Epidermal melanocyte (primary cell): ENCODE results near the gene BOK.
"Not testable (repeated sequence)": the region's sequence is repeated elsewhere in the genome, so short reads cannot be mapped to it uniquely, and the experiment has no call there.

Source experiments
- DNase-seq: peaks from one replicate; pipeline ENCODE4 v3.0.0; 2011; ENCODE audit warnings: low spot score; ENCODE audit not compliant: insufficient read length

Gene BOK

DNA sequence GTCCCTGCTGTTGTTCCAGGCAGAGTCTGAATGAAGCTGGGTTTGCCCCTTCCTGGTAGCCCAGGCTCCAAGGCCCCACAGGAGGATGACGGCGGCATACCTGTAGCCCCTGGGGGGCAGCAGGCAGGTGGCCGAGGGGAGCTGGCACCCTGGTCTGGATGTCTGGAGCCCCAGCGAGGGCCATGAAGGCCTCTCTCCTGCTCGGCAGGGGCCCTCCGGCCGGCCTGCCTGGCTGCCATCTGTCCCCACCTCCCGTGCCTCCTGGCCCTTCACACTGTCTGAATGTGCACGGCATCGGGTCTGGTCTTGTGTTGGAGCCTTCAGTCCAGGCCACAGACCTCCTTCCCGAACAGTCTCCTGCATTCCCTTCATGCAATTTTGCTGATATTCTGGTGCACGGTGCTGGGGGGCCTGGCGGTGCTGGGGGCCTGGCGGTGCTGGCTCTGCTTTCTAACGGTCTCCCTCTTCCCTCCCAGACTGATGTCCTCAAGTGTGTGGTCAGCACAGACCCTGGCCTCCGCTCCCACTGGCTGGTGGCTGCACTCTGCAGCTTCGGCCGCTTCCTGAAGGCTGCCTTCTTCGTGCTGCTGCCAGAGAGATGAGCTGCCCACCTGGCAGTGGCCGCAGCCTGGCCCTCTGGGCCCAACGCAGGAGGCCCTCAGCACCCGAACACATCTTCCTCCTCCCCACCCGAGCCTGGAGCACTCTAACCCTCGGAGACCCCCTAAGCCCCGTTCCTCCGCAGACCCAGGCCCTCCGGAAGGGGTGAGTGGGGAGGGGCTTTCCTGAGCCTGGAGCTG lies 13.5 kb downstream of the BOK start:
- DNase-seq, result no peak

DNA sequence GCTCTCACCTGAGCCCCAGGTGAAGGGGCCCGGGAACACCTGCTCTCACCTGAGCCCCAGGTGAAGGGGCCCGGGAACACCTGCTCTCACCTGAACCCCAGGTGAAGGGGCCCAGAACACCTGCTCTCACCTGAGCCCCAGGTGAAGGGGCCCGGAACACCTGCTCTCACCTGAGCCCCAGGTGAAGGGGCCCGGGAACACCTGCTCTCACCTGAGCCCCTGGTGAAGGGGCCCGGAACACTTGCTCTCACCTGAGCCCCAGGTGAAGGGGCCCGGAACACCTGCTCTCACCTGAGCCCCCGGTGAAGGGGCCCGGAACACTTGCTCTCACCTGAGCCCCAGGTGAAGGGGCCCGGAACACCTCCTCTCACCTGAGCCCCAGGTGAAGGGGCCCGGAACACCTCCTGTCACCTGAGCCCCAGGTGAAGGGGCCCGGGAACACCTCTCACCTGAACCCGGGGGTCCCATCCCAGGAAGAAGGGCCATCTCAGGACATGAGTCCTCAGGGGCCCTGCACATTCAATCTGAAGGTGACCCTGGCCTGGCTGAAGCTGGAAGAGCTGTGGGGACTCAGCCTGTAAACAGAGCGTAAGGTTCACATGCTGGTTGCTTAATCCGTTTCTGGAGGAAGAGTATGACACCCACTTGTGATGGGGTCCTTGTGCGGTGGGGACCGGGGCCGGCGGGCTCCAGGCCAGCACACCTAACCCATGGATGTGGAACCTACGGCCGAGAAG lies 14.5 kb downstream of the BOK start:
- not testable (repeated sequence) for DNase-seq

- no peak for DNase-seq
Observed at GRCh38 chr2:241573741-241574140, 15.2 kb downstream of the BOK start.

DNA sequence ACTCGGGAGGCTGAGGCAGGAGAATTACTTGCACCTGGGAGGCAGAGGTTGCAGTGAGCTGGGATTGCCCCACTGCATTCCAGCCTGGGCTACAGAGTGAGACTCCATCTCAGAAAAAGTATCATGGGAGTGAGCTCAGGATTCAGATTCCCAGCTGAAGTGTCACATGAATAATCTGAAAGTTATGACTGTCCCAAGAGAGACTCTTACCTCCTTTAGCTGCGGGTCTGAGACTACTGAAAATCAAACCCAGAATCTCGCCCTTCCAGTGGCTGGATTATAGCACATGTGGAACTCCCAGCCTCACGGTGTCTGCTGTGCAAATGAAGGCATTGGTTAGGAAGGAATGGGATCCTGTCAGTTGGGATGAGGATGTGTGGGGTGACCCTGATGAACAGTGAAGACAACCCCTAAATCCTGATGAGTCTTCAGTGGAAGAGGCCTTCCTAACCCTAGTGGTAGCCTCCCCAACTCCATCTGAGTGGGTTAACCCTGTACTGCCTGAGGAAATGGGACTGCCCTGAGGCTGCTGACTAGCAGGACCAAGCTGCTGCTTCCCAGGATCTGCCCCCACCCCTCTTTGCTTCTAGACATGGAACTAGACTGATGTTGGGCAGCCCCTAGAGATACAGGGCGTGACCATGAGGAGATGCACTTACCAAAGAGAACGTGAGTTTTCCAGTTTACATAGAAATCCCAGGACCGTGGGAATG lies 16.5 kb downstream of the BOK start:
- no peak for DNase-seq

DNA sequence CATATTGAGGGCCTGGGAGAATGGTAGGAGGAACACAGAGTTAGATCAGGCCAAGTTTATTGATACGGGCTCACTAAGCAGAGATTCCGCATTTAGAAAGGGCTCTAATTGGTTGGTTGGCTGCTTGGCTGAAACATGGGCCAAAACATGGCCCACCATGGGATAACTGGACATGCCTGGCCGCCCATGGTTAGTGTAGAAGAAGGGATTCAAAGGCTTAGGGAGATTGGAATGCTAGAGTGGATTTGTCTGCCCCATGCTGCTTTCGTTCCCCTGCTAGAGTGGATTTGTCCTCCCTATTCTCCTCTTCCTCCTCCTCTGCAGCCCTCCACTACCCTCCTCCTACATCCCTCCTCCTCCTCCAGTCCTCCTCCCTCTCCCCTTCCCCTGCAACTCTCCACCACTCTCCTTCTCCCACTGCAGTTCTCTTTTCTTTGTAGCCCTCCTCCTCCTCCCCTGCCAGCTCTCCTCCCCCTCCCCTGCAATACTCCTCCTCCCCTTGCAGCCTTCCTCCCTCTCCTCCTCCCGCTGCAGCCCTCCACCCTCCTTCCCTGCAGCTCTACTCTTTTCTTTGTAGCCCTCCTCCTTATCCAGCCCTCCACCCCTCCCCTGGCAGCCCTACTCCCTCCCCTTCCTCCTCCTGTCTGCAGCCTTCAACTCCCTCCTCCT lies 17.2 kb downstream of the BOK start:
- DNase-seq, result no peak

- no peak for DNase-seq
Observed at GRCh38 chr2:241576293-241576654, 17.7 kb downstream of the BOK start.

DNA sequence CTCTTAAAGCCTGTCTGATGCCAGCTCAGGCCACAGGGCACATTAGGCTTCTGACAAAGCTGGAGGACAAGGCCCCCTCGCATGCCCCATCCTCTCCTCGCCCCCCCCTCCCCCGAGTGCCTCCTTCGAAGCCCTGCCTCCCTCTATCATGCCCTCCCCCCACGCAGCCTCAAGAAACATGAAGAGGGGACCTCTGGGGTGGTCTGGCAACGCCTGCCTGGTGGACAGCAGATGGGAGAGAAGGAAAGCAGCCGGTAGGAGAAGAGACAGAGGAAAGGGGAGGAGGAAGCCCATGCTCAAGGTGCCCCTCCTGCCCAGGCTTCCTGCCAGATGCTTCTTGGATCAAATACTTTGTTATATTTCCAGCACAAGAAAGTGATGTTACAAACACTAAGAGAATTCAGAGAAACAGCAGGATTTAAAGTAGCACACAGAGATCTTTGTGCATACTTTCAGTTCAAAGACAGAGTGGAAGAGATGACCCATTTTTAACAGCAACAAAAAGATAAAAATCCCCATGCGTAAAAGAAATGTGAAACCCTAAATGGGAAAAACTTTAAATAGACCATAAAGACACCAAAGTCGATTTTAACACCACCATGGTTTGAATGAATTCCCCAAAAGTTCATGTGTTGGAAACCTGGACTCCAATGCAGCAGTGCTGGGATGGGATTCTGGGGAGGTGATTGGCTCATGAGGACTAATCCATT lies 19.0 kb downstream of the BOK start:
- DNase-seq, result no peak

- DNase-seq, result no peak
Observed at GRCh38 chr2:241579281-241579680, 20.7 kb downstream of the BOK start.

GRCh38 chr2:241582328-241582727 lies 23.8 kb downstream of the BOK start:
- DNase-seq, result no peak

DNA sequence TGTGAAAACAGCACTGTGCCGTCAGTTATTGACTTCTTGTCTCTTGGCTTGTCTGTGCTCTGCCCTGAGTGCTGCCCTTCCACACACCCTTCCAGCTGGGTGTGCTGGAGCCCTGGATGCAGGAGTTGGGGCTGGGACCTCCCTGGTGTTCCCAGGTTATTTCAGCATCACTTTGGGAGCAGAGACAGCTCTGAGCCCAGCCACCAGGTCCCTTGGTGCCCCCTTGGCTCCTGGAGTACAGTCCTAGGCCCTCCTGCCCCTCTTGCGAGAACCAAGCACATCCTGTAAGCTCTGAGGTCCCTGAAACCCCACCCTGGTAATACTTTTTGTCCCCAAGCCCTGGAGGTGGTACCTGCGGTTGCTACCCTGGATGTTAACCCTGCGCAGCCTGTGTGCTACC lies 24.3 kb downstream of the BOK start:
- no peak for DNase-seq

- no peak for DNase-seq
Observed at GRCh38 chr2:241584436-241584835, 25.9 kb downstream of the BOK start.

DNA sequence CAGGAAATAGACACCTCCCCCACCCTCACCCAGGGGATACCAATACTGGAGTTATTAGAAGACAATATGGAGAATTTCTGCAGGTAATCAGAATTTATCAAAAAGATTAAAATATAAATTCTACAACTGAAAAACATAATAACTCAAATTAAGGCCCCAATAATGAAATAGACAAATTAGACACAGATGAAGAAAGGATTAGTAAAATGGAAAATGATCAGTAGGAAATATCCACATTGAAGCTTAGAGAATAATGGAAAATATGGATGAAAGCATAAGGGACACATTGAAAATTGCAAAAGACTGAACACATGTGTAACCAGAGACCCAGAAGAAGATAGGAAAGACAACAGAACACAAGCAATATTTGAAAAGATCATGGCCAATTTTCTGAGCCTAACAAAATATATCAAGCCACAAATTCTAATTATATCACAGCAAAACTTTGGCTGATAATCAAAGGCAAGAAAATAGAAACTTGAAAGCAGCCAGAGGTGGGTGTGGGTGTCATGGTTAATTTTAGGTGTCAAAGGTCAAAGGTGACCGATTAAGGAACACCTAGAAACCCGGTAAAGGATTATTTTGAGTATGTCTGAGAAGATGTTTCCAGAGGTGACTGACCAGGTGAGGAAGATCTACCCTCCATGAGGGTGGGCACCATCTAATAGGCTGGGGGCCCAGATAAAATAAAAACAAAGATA lies 28.2 kb downstream of the BOK start:
- no peak for DNase-seq

DNA sequence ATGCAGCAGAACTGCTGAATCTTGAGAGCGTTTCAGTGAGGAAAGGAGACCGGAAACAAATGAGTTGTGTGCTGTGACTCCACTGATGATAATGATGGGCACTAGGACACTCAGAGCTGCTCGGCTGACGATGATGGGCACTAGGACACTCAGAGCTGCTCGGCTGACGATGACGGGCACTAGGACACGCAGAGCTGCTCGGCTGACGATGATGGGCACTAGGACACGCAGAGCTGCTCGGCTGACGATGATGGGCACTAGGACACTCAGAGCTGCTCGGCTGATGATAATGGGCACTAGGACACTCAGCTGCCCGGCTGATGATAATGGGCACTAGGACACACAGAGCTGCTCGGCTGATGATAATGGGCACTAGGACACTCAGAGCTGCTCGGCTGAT lies 31.3 kb downstream of the BOK start:
- not testable (repeated sequence) for DNase-seq

- not testable (repeated sequence) for DNase-seq
Observed at GRCh38 chr2:241590496-241591455, 32.2 kb downstream of the BOK start.

DNA sequence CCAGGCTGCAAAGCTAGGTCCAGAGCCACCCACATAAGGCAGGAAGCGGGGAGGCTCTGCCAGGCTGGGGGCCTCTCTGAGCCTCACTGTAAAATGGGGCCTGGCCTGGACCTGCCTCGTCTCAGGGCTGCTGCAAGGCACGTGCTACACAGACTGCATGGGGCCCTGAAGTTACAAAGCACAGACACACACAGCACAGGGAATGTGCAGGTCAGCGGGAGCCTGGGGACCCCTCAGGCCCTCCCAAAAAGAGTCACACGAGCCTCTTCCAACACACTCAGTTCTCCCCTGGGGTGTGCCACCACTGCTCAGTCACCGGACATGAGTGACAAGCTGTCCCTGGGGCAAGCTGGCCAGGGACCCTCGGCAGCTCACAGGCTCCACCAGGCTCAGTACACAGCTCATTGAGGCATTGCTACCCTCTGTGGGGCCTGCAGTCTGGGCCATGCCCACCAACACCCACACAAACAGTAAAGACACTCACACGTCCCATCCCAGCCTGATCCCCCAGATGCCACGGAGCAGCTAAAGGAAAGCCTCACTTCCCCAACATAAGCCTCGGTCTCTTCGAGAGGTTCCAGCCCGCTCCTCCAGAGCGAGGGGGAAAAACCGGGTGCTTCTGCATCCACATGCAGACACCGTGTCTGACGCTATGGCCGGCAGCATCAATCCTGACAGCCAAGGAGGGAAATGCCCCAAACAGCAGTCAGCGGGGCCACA lies 33.7 kb downstream of the BOK start:
- DNase-seq, result no peak

- DNase-seq, result no peak
Observed at GRCh38 chr2:241593271-241593670, 34.7 kb downstream of the BOK start.

DNA sequence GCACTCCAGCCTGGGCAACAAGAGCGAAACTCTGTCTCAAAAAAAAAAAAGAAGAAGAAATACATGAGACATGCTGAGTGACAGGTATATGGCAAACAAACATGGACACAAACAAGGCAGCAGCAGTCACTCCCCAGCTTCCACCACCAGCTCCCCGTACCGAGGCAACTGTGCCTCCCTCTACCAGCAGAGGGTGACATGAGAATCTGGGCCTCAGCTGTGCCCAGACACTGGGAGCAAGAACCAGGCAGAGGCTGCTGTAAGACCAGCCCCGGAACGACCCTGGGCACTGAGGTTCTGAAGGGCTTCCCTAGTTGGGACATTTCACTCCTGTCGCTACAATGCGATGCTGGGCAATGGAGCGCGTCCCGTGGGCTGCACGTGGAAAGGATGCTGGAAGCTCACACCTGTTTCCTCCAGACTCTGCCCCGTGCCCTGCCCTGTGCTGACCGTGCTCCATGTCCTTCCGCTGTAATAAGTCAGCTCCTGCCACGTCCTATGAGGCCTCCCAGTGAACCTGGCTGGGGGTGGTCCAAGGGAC lies 37.1 kb downstream of the BOK start:
- no peak for DNase-seq

DNA sequence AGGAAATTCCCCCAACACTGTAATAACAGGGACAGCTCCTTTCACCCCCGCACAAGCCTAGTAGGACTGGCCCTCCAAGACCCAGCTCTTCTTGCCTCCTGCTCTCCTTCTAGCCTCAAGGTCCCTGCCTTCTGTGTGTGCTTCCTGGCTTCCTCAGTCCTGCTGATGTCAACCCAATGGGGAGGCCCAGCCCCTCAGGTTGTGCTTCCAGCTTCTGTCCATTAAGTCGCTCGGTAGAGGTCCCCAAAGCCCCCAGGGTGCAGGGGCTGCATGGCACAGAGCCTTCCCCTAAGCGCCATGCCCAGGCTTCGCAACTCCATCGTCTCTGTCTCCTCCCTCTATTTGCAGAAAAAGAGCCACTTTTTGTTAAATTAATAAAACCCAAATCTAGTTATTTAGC lies 39.0 kb downstream of the BOK start:
- no peak for DNase-seq
